Hepatocyte (in vitro differentiated cells): ENCODE results near the gene ZNF90. TPM values are rescaled to one million over a fixed set of nuclear protein-coding genes. Genes with fewer than 3 reads are reported as not detected.
A peak's percentile ranks its signal among the peaks of the same experiment; 100 is the strongest.
"Not testable (repeated sequence)": the region's sequence is repeated elsewhere in the genome, so short reads cannot be mapped to it uniquely, and the experiment has no call there.

Experiments used
- DNase-seq: peaks from one replicate; pipeline ENCODE4 v3.0.0-alpha.2; 2016; ENCODE audit warnings: low spot score
- H2AFZ ChIP-seq: fragments of 200-600 bp; sonication (generic); 2 replicates; pipeline ENCODE4 v1.6.0; 2016; ENCODE audit warnings: antibody characterized with exemption, mild to moderate bottlenecking
- H3K27ac ChIP-seq: fragments of 200-600 bp; sonication (generic); 2 replicates; pipeline ENCODE4 v1.5.1; 2016; ENCODE audit warnings: mild to moderate bottlenecking
- H3K27me3 ChIP-seq: fragments of 200-600 bp; sonication (generic); 2 replicates; pipeline ENCODE4 v1.6.1; 2016
- H3K36me3 ChIP-seq: fragments of 200-600 bp; sonication (generic); replicated peaks from 2 replicates; pipeline ENCODE4 v1.5.1; 2016; ENCODE audit warnings: low read depth; ENCODE audit not compliant: insufficient read depth
- H3K4me1 ChIP-seq: fragments of 200-600 bp; sonication (generic); 2 replicates; pipeline ENCODE4 v1.5.1; 2016; ENCODE audit warnings: mild to moderate bottlenecking, moderate library complexity; ENCODE audit not compliant: insufficient read depth
- H3K4me2 ChIP-seq: fragments of 200-600 bp; sonication (generic); 2 replicates; pipeline ENCODE4 v1.6.0; 2016
- H3K4me3 ChIP-seq: fragments of 200-600 bp; sonication (generic); 2 replicates; pipeline ENCODE4 v1.5.1; 2016; ENCODE audit warnings: mild to moderate bottlenecking
- H3K79me2 ChIP-seq: fragments of 200-600 bp; sonication (generic); 2 replicates; pipeline ENCODE4 v1.6.0; 2017; ENCODE audit warnings: mild to moderate bottlenecking
- H3K9me2 ChIP-seq: fragments of 200-600 bp; sonication (generic); replicated peaks from 2 replicates; pipeline ENCODE4 v1.6.0; 2017; ENCODE audit warnings: mild to moderate bottlenecking; ENCODE audit not compliant: insufficient read depth
- H3K9me3 ChIP-seq: fragments of 200-600 bp; sonication (generic); 2 replicates; pipeline ENCODE4 v1.5.1; 2016; ENCODE audit warnings: low read depth, mild to moderate bottlenecking
- H4K20me1 ChIP-seq: fragments of 200-600 bp; sonication (generic); 2 replicates; pipeline ENCODE4 v1.6.0; 2016; ENCODE audit warnings: mild to moderate bottlenecking; ENCODE audit not compliant: insufficient read depth, poor library complexity, severe bottlenecking
- EZH2 ChIP-seq: fragments of 200-600 bp; sonication (generic); IDR thresholded peaks from 2 replicates; pipeline ENCODE4 v1.6.1; 2016; ENCODE audit warnings: antibody characterized with exemption, mild to moderate bottlenecking, borderline replicate concordance
- EZH2phosphoT487 ChIP-seq: fragments of 200-600 bp; sonication (generic); IDR thresholded peaks from one replicate; pipeline ENCODE4 v1.6.1; 2018; ENCODE audit warnings: antibody characterized with exemption, mild to moderate bottlenecking, low read depth, moderate library complexity; ENCODE audit not compliant: unreplicated experiment, severe bottlenecking
- WGBS: methylation state at CpG from one replicate; pipeline ENCODE4 v1.1.6; 2016; ENCODE audit warnings: low lambda C conversion rate; ENCODE audit errors: missing lambda C conversion rate; 5-methylcytosine and 5-hydroxymethylcytosine counted together
- polyA plus RNA-seq: library from polyadenylated mRNA; unstranded; fragments of >200 nt; fragmentation: Nextera tagmentation; extraction: Ambion mirVana; gene quantifications from 2 replicates; pipeline ENCODE4 v1.2.1, GENCODE V29; 2016
- total RNA-seq: library from RNA; depleted of rRNA; stranded (reverse); fragments of >200 nt; gene quantifications from 2 replicates; pipeline ENCODE4 v1.2.3, GENCODE V29; 2014
- TF ChIP-seq, protein P1 (sequence below): fragments of 200-600 bp; sonication (generic); IDR thresholded peaks from 2 replicates; pipeline ENCODE4 v1.5.1; 2016; ENCODE audit warnings: antibody characterized with exemption, mild to moderate bottlenecking; ENCODE audit not compliant: poor library complexity

ZNF90 gene
- total and polyA plus RNA-seq, 2 experiments from 2014 or later, result 6.1 to 8.7 TPM

DNA sequence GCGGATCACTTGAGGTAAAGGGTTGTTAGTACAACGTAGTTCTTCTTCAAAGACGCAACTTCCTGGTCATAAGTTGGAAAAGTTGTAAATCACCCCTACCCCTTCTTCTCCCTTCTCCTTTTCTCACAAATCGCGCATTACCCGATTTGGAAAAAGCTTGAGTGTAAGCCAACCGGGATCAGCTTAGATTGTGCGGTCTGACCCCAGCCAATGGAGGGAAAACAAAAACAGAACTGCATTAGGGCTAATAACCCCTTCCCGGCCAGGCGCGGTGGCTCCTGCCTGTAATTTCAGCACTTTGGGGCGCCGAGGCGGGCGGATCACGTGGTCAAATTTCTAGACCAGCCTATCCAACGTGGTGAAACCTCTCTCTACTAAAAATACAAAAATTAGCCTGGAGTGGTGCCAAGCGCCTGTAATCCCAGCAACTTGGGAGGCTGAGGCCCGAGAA, 806 bp downstream of the ZNF90 start:
- peak; percentile 53 for DNase-seq
- Histone ChIP-seq H3K79me2 (peaks cover 27% of the 10 kb centered on the region), H2AFZ (peak overlapping the region; percentile 62), H3K27me3 (no peaks in the 10 kb centered on the region), H3K9me2 (no peaks in the 10 kb centered on the region), H3K4me2 (peak overlapping the region; percentile 80), H4K20me1 (no peaks in the 10 kb centered on the region), H3K27ac (peak overlapping the region; percentile 62), H3K9me3 (no peaks in the 10 kb centered on the region), H3K36me3 (no peaks in the 10 kb centered on the region), H3K4me1 (peaks cover 4% of the 10 kb centered on the region), H3K4me3 (peak overlapping the region; percentile 29)
- WGBS, result under 1% methylated on average over 19 of the region's 19 CpGs
- TF ChIP-seq, protein P1, sequence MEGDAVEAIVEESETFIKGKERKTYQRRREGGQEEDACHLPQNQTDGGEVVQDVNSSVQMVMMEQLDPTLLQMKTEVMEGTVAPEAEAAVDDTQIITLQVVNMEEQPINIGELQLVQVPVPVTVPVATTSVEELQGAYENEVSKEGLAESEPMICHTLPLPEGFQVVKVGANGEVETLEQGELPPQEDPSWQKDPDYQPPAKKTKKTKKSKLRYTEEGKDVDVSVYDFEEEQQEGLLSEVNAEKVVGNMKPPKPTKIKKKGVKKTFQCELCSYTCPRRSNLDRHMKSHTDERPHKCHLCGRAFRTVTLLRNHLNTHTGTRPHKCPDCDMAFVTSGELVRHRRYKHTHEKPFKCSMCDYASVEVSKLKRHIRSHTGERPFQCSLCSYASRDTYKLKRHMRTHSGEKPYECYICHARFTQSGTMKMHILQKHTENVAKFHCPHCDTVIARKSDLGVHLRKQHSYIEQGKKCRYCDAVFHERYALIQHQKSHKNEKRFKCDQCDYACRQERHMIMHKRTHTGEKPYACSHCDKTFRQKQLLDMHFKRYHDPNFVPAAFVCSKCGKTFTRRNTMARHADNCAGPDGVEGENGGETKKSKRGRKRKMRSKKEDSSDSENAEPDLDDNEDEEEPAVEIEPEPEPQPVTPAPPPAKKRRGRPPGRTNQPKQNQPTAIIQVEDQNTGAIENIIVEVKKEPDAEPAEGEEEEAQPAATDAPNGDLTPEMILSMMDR, result no peak
- no peak for TF ChIP-seq EZH2phosphoT487
- no peak for TF ChIP-seq EZH2

DNA sequence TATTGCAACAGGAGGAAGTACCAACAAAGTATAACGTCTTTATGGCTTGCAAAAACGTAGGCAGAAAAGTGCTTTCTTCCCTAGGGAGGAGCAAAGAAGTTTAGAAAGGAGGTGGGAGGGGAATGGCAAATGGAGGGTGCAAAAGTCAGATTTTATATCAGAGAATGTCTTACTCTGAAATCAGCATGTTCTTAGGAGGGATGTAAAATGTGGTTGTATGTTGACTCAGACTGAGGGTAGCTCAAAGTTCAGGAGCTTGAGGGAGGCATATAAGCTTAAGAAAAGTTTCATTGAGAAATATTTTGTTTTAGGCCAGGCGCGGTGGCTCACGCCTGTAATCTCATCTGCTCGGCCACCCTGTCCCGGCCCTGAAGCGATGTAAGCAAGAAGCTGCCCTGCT, 1.7 kb downstream of the ZNF90 start:
- H3K9me3 ChIP-seq, result no peaks in the 10 kb centered on the region
- H3K9me2 ChIP-seq, result no peaks in the 10 kb centered on the region
- peaks cover 36% of the 10 kb centered on the region for H3K79me2 ChIP-seq
- no peaks in the 10 kb centered on the region for H3K36me3 ChIP-seq
- peak overlapping the region; percentile 80 for H3K4me2 ChIP-seq
- H3K4me1 ChIP-seq, result peaks cover 4% of the 10 kb centered on the region
- TF ChIP-seq, protein P1, result no peak
- no peak for TF ChIP-seq EZH2
- DNase-seq, result peak; percentile 25
- H3K27ac ChIP-seq, result peak overlapping the region; percentile 62
- H2AFZ ChIP-seq, result peak overlapping the region; percentile 62
- no peaks in the 10 kb centered on the region for H4K20me1 ChIP-seq
- peak overlapping the region; percentile 29 for H3K4me3 ChIP-seq
- WGBS, result 18% methylated on average over 8 of the region's 8 CpGs
- H3K27me3 ChIP-seq, result no peaks in the 10 kb centered on the region

DNA sequence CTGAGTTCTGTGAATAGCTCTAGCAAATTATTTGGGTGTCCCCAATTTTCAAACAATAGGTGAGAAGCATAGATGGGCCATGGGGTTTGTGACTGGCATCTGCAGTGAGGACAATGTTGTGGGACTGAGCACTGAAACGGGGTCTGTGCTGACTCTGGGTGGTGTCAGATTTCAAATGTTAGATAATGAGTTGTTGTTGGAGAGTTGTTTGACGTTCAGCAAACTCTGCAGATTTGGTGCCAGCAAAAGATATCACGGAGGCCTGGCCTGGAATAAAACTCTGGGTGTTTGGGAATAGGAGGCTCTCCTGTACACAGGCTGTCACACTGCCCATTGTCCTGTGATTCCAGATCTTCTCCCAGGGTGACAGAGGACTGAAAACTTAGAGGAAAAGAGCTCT, 2.9 kb downstream of the ZNF90 start:
- TF ChIP-seq, protein P1, result no peak
- TF ChIP-seq EZH2phosphoT487 (no peak), EZH2 (no peak)
- no peaks in the 10 kb centered on the region for H3K9me3 ChIP-seq
- no peaks in the 10 kb centered on the region for H3K27me3 ChIP-seq
- DNase-seq, result no peak
- WGBS, result 20% methylated on average over 3 of the region's 3 CpGs
- H4K20me1 ChIP-seq, result no peaks in the 10 kb centered on the region
- H3K79me2 ChIP-seq, result peaks cover 48% of the 10 kb centered on the region
- H3K9me2 ChIP-seq, result no peaks in the 10 kb centered on the region
- H3K4me1 ChIP-seq, result peaks cover 4% of the 10 kb centered on the region
- peak overlapping the region; percentile 72 for H3K27ac ChIP-seq
- peak overlapping the region; percentile 80 for H3K4me2 ChIP-seq
- no peaks in the 10 kb centered on the region for H3K36me3 ChIP-seq
- no peak overlapping the region for H3K4me3 ChIP-seq
- H2AFZ ChIP-seq, result no peak overlapping the region

DNA sequence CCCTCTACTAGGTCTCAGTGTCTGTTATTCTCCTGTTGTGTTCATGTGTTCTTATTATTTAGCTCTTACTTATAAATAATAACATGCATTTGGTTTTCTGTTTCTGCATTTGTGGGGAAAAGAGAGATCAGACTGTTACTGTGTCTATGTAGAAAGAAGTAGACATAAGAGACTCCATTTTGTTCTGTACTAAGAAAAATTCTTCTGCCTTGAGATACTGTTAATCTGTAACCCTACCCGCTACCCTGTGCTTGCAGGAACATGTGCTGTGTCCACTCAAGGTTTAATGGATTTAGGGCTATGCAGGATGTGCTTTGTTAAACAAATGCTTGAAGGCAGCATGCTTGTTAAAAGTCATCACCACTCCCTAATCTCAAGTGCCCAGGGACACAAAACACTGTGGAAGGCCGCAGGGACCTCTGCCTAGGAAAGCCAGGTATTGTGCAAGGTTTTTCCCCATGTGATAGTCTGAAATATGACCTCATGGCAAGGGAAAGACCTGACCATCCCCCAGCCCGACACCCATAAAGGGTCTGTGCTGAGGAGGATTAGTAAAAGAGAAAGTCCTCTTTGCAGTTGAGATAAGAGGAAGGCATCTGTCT, 4.5 kb downstream of the ZNF90 start:
- H3K9me3 ChIP-seq, H3K36me3 ChIP-seq, H3K4me1 ChIP-seq, H3K27me3 ChIP-seq, H2AFZ ChIP-seq, H3K4me3 ChIP-seq, H3K9me2 ChIP-seq, H4K20me1 ChIP-seq: not testable (repeated sequence)
- Histone ChIP-seq H3K4me2 (peak overlapping the region; percentile 63), H3K79me2 (peaks cover 61% of the 10 kb centered on the region), H3K27ac (peak overlapping the region; percentile 76)
- 13% methylated on average over 3 of the region's 3 CpGs for WGBS
- peak; percentile 61 for DNase-seq

DNA sequence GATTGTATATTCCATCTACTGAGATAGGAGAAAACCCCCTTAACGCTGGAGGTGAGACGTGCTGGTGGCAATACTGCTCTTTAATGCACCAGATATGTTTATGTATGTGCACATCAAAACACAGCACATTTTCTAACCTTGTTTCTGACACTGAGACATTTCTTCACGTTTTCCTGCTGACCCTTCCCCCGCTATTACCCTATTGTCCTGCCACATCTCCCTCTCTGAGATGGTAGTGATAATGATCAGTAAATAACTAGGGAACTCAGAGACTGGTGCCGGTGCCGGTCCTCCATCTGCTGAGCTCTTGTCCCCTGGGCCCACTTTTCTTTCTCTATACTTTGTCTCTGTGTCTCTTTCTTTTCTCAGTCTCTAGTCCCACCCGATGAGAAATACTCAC, 5.1 kb downstream of the ZNF90 start:
- H3K36me3 ChIP-seq, H3K27me3 ChIP-seq, H3K9me3 ChIP-seq, H3K4me3 ChIP-seq, H3K4me1 ChIP-seq, DNase-seq, H4K20me1 ChIP-seq, H3K9me2 ChIP-seq: not testable (repeated sequence)
- H2AFZ ChIP-seq, result peak overlapping the region; percentile 29
- WGBS, result 15% methylated on average over 7 of the region's 7 CpGs
- peaks cover 66% of the 10 kb centered on the region for H3K79me2 ChIP-seq
- H3K4me2 ChIP-seq, result peak overlapping the region; percentile 63
- H3K27ac ChIP-seq, result peak overlapping the region; percentile 76
